Skeletal muscle tissue (tissue), 4 donors: Measurements from ENCODE around the gene ENDOD1. TPM values are rescaled to one million over a fixed set of nuclear protein-coding genes. Genes with fewer than 3 reads are reported as not detected.
A peak's percentile ranks its signal among the peaks of the same experiment; 100 is the strongest.

Experiments
- H3K27ac ChIP-seq: one replicate; pipeline ENCODE4 v1.7.0; 2013; ENCODE audit warnings: mild to moderate bottlenecking, low read depth, low read length, inconsistent platforms
- H3K27me3 ChIP-seq, 3 donors: one replicate each; pipeline ENCODE4 v1.7.0; 2013; ENCODE audit warnings: low read length in 3 of 3; ENCODE audit not compliant: control insufficient read depth in 3 of 3, insufficient read depth in 3 of 3
- H3K36me3 ChIP-seq, 3 donors: one replicate each; pipeline ENCODE4 v1.7.0; 2013; ENCODE audit warnings: low read length in 3 of 3; ENCODE audit not compliant: control insufficient read depth in 3 of 3, insufficient read depth in 3 of 3
- H3K4me1 ChIP-seq, 3 donors: one replicate each; pipeline ENCODE4 v1.7.0; 2013; ENCODE audit warnings: low read length in 3 of 3, mild to moderate bottlenecking in 3 of 3; ENCODE audit not compliant: control insufficient read depth in 3 of 3, insufficient read depth in 3 of 3
- H3K4me3 ChIP-seq, 3 donors: one replicate each; pipeline ENCODE4 v1.7.0; 2013; ENCODE audit warnings: low read length in 3 of 3
- H3K9ac ChIP-seq, 3 donors: one replicate each; pipeline ENCODE4 v1.7.0; 2013; ENCODE audit warnings: low read length in 3 of 3, mild to moderate bottlenecking in 3 of 3, moderate library complexity in 2 of 3, low read depth in 1 of 3
- H3K9me3 ChIP-seq, 3 donors: one replicate each; pipeline ENCODE4 v1.7.0; 2013; ENCODE audit warnings: low read length in 3 of 3; ENCODE audit not compliant: control insufficient read depth in 3 of 3
- total RNA-seq: library from RNA; depleted of rRNA; stranded (reverse); fragments of >200 nt; gene quantifications from one replicate; pipeline ENCODE4 v1.2.3, GENCODE V29; 2014
- donor health status: Osteomylitis.

ENDOD1 gene
- total RNA-seq, 1 donor from 2014 or later, result 99.2 TPM

DNA sequence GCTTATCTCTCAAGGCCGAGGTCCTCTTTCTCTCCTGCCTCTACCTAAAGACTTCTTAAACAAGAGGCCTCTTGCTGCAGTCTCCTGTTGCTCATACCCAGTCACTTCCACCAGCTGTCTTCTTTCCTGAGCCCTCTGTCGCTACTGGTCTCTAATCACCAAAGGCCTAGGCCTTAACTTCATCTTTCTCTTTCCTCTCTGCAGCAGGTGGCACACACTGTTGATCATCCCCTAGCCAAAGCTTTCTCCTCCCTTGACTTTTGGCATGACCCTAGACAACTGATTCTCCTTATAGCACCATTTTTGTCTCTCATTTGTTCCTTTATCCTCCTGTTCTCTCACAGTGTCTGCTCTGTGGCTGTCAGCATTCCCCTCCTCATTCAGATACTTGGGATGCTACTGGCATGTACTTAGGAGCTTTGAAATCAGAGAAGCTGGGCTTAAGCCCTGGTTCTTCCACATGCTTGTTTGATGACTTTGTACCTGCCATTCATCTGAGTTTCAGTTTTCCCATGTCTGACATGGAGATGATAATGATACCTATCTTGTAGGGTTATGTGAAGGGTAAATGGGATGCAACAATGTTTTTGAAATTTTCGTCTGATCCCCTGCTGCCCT is 22.4 kb downstream of the ENDOD1 start:
- no peaks in the 10 kb centered on the region for H3K9me3 ChIP-seq
- H3K27ac ChIP-seq, result peak overlapping the region; percentile 55
- peaks cover 49 to 61% (median 54%) of the 10 kb centered on the region in 3 donors for H3K4me1 ChIP-seq
- peaks cover 2 to 5% (median 4%) of the 10 kb centered on the region in 3 donors for H3K36me3 ChIP-seq
- H3K9ac ChIP-seq, result no peak overlapping the region
- no peaks in the 10 kb centered on the region for H3K27me3 ChIP-seq
- peak overlapping the region; percentile 15 to 27 (median 16) for H3K4me3 ChIP-seq

GRCh38 chr11:95115597-95115996 is 26.0 kb downstream of the ENDOD1 start:
- Histone ChIP-seq H3K9me3 (no peaks in the 10 kb centered on the region), H3K4me3 (no peak overlapping the region), H3K36me3 (no peaks in the 10 kb centered on the region), H3K27me3 (no peaks in the 10 kb centered on the region), H3K4me1 (peaks cover 32 to 48% (median 36%) of the 10 kb centered on the region in 3 donors), H3K27ac (no peak overlapping the region), H3K9ac (no peak overlapping the region)

- no peaks in the 10 kb centered on the region for H3K9me3 ChIP-seq
- H3K9ac ChIP-seq, result no peak overlapping the region
- peak overlapping the region; percentile 62 for H3K27ac ChIP-seq
- H3K36me3 ChIP-seq, result no peaks in the 10 kb centered on the region
- H3K27me3 ChIP-seq, result no peaks in the 10 kb centered on the region
- H3K4me1 ChIP-seq, result peaks cover 23 to 26% (median 24%) of the 10 kb centered on the region in 3 donors
- H3K4me3 ChIP-seq, result peak overlapping the region in 2 of 3 donors; percentile 41 to 42
Observed at GRCh38 chr11:95119361-95120060, 29.9 kb downstream of the ENDOD1 start.

- Histone ChIP-seq H3K36me3 (no peaks in the 10 kb centered on the region), H3K27ac (peak overlapping the region; percentile 17)
Observed at GRCh38 chr11:95121698-95122097, 32.1 kb downstream of the ENDOD1 start.

GRCh38 chr11:95123556-95123955 is 33.9 kb downstream of the ENDOD1 start:
- H3K27ac ChIP-seq, result no peak overlapping the region
- no peak overlapping the region for H3K9ac ChIP-seq
- no peaks in the 10 kb centered on the region for H3K9me3 ChIP-seq

More at GRCh38 chr11:95121698-95122097, 32.1 kb downstream of the ENDOD1 start:
- Histone ChIP-seq H3K9me3 (no peaks in the 10 kb centered on the region), H3K9ac (no peak overlapping the region), H3K4me1 (peaks cover 23 to 26% (median 24%) of the 10 kb centered on the region in 3 donors), H3K4me3 (no peak overlapping the region), H3K27me3 (no peaks in the 10 kb centered on the region)

DNA sequence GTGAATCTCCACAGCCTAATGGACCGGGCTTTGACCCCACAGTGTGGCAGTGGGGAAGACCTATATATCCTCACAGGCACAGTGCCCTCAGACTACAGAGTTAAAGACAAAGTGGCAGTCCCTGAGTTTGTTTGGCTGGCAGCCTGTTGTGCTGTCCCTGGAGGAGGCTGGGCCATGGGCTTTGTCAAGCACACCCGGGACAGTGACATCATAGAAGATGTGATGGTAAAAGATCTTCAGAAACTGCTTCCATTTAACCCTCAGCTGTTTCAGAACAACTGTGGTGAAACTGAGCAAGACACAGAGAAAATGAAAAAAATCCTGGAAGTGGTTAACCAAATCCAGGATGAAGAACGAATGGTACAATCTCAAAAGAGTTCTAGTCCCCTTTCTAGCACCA is 39.0 kb downstream of the ENDOD1 start:
- no peaks in the 10 kb centered on the region for H3K9me3 ChIP-seq
- H3K9ac ChIP-seq, result no peak overlapping the region
- peaks cover 12 to 26% (median 19%) of the 10 kb centered on the region in 3 donors for H3K36me3 ChIP-seq
- no peak overlapping the region for H3K27ac ChIP-seq
- peaks cover 0 to 11% (median 0%) of the 10 kb centered on the region in 3 donors for H3K4me1 ChIP-seq
- no peaks in the 10 kb centered on the region for H3K27me3 ChIP-seq
- no peak overlapping the region for H3K4me3 ChIP-seq

More at GRCh38 chr11:95123556-95123955, 33.9 kb downstream of the ENDOD1 start:
- Histone ChIP-seq H3K36me3 (peaks cover 3 to 5% (median 5%) of the 10 kb centered on the region in 3 donors), H3K4me1 (peaks cover 23 to 26% (median 24%) of the 10 kb centered on the region in 3 donors), H3K27me3 (no peaks in the 10 kb centered on the region), H3K4me3 (no peak overlapping the region)

GRCh38 chr11:95132956-95133355 is 43.3 kb downstream of the ENDOD1 start:
- Histone ChIP-seq H3K4me1 (peaks cover 4 to 21% (median 8%) of the 10 kb centered on the region in 3 donors), H3K27ac (no peak overlapping the region), H3K27me3 (no peaks in the 10 kb centered on the region), H3K4me3 (no peak overlapping the region), H3K9ac (no peak overlapping the region), H3K36me3 (peaks cover 15 to 26% (median 22%) of the 10 kb centered on the region in 3 donors), H3K9me3 (no peaks in the 10 kb centered on the region)

DNA sequence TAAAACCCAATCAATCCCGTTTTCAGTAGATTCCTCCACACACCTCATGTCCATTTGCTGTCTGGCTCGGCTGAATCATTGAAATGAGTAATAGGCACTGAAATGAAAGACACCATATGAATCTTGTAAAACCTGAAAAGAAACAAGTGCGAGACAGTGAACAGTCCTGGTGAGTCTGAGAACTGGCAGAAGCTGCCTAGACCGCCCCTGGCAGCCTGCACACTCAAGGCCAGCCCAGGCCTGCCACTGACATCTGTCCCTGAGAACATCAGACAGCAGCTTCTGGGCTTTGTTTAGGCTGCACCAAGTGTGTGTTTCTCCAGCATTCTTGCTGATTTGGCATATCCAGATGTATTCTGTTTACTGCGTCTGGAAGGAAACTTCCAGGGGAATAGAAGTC is 44.8 kb downstream of the ENDOD1 start:
- no peaks in the 10 kb centered on the region for H3K9me3 ChIP-seq
- peaks cover 3 to 12% (median 9%) of the 10 kb centered on the region in 3 donors for H3K36me3 ChIP-seq
- H3K4me1 ChIP-seq, result peaks cover 4 to 21% (median 8%) of the 10 kb centered on the region in 3 donors
- H3K4me3 ChIP-seq, result no peak overlapping the region
- no peak overlapping the region for H3K27ac ChIP-seq
- H3K27me3 ChIP-seq, result no peaks in the 10 kb centered on the region
- no peak overlapping the region for H3K9ac ChIP-seq

DNA sequence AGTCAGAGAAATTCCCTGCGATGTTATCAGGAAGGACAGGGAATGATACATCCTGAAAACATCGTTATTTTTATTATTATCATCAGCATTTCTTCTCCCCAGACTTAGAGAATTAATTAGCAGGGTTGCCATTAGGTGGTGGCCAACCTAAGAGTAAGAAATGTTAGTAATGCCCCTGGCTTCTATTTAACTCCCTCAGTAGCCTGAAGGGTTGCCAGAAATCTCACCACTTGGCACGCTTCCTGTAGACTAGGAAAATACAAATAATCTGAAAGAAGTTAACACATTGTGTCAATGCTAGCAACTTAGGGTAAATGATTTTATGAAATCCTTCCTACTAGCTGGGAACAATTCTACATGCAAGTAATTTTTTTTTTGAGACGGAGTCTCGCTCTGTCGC is 45.5 kb downstream of the ENDOD1 start:
- H3K9ac ChIP-seq, result peak overlapping the region in 1 of 3 donors; percentile 18
- H3K4me3 ChIP-seq, result no peak overlapping the region
- H3K27ac ChIP-seq, result no peak overlapping the region
- peaks cover 4 to 21% (median 8%) of the 10 kb centered on the region in 3 donors for H3K4me1 ChIP-seq
- no peaks in the 10 kb centered on the region for H3K9me3 ChIP-seq
- H3K36me3 ChIP-seq, result peaks cover 3 to 9% (median 9%) of the 10 kb centered on the region in 3 donors
- no peaks in the 10 kb centered on the region for H3K27me3 ChIP-seq

DNA sequence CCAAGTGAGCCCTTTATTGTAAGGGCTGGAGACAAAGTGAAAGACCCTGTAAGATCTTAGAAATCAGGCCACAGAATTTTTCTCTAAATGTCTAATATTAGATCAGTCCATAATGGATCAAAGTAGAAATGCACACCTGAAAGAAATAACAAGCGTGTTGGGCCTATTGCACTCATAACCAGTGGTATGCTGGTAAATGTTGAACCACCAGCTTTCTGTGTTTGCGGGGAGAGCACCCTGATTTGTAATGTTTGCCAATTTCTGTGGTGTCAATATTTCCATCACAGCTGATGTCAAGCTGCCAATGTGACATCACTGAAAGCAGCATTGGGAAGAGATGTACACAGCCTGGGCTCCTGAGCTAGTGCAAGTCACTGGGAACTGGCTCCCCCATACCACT is 46.2 kb downstream of the ENDOD1 start:
- H3K27me3 ChIP-seq, result no peaks in the 10 kb centered on the region
- peaks cover 3 to 9% (median 6%) of the 10 kb centered on the region in 3 donors for H3K36me3 ChIP-seq
- no peak overlapping the region for H3K9ac ChIP-seq
- peaks cover 4 to 21% (median 8%) of the 10 kb centered on the region in 3 donors for H3K4me1 ChIP-seq
- no peaks in the 10 kb centered on the region for H3K9me3 ChIP-seq
- H3K4me3 ChIP-seq, result no peak overlapping the region
- no peak overlapping the region for H3K27ac ChIP-seq
